ENCODE data around the gene ATP6V0B.
A peak's percentile ranks its signal among the peaks of the same experiment; 100 is the strongest.

Gene ATP6V0B

DNA sequence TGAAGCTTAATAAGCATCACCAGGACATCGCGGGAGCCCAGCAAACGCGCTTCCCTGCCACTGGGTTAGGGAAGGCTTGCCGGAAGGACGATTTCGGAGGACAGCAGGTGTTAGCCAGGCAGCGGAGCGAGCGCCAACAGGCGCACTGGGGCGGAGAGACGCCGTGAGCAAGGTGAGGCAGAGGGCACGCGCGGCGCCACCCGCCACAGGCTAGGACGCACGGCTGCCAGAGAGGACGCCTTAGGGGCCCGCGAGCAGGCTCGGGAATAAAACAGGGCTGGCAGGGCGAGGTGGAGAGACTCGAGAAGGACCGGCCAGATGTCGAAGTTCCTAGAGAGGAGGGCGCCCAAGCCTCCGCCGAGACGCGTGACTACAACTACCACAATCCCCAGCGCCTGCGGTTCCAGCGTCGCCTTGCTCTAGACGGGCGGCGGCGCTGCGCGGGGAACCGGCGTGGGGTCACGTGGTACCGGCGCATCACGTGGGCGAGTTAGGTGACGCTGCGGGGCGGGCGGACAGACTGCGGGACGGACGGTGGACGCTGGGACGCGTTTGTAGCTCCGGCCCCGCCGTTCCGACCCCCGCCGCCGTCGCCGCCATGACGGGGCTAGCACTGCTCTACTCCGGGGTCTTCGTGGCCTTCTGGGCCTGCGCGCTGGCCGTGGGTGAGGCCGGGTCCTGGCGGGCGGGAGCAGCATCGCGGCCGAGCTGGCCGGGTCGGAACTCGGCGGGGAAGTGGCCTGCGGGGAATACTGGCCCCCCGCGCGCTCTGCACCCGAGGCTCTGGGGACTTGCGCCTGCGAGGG, at the start of gene ATP6V0B:
ATP6V0B (plus strand) TSS at position 518 of the 806 bp plus-strand sequence; CDS start at position 599, 81 bp downstream.
- DNase-seq = peak; percentile 96

DNA sequence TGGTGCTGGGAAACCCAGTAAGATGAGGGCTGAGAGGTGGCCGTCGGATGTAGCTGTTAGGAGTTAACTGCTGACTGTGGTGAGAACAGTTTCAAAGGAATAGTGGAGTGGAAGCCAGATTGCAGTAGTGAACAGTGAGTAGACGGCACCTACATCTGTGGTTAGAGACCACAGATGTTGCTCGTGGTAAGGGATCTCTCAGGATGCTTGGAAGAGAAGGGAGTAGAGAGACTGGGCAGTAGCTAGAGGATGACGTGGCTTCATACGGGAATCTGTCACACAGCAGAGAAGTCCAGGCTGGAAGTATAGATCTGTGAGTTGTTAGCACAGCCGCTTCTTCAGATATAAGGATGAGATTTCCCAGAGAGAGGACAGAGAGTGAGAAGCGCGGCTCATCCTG, 48.9 kb upstream of the ATP6V0B start:
- DNase-seq = no peak

DNA sequence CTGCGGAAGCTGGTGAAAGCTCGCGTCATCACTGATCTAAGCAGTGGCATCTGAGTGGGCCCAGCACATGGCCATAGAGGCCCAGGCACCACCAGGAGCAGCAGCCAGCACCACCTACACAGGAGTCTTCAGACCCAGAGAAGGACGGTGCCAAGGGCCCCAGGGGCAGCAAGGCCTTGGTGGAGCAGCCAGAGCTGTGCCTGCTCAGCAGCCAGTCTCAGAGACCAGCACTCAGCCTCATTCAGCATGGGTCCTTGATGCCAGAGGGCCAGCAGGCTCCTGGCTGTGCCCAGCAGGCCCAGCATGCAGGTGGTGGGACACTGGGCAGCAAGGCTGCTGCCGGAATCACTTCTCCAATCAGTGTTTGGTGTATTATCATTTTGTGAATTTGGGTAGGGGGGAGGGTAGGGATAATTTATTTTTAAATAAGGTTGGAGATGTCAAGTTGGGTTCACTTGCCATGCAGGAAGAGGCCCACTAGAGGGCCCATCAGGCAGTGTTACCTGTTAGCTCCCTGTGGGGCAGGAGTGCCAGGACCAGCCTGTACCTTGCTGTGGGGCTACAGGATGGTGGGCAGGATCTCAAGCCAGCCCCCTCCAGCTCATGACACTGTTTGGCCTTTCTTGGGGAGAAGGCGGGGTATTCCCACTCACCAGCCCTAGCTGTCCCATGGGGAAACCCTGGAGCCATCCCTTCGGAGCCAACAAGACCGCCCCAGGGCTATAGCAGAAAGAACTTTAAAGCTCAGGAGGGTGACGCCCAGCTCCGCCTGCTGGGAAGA, 44.4 kb upstream of the ATP6V0B start:
- DNase-seq = peak; percentile 28

DNA sequence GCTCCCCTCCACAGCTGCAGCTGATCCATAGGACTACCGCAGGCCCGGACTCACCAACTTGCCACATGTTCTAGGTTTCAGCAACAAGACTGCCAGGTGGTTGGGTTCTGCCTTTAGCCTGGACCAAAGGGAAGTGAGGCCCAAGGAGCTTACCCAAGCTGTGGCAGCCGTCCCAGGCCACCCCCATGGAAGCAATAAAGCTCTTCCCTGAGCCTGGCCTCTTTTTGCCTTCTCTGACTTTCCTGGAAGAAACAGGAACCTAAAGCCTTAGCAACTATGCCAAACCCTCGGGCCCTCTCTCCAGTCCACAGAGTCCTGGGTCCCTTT, 43.8 kb upstream of the ATP6V0B start:
- no peak for DNase-seq

DNA sequence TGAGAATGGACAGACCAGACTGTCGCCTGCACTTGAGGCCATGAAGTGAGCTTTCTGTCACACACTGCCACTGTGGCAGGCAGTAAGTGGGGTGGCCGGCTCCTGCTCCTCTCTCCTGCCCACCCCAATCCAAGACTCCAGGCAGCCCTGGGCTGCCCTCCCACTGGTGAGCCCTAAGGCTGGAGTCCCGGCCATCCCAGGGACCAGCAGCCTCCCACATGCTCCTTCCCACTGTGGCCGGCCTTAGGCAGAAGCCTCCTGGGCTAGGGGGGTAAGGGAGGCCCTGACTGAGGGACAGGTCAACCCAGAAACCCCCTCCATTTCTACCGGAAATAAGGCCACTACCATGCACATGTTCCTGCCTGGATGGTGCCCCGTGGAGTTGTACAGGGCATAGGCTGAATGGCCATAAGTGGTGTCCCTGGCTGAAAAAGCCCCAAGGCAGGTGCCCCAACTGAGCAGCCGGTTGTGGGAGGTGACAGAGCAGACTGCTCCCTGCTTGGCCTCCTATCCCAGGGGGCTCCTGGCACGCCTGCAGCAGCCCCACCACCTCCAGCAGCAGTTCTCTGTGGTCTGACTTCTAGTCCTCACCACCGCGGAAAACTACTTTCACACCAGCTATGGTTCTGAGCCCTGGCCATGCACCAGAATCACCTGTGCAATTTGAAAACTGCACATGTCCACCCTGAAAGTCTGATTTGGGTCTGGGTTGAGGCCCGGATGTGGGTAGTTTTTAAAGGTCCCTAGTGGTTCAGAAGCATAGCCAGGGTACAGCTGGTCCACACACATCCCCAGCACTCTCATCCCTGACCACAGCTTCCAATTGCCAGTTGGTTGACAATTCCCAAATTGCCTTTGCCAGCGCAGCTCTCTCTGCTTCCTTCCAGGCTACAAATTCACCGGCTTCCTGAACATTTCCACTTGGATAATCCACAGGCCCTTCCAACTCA, 42.8 kb upstream of the ATP6V0B start:
- DNase-seq = no peak

DNA sequence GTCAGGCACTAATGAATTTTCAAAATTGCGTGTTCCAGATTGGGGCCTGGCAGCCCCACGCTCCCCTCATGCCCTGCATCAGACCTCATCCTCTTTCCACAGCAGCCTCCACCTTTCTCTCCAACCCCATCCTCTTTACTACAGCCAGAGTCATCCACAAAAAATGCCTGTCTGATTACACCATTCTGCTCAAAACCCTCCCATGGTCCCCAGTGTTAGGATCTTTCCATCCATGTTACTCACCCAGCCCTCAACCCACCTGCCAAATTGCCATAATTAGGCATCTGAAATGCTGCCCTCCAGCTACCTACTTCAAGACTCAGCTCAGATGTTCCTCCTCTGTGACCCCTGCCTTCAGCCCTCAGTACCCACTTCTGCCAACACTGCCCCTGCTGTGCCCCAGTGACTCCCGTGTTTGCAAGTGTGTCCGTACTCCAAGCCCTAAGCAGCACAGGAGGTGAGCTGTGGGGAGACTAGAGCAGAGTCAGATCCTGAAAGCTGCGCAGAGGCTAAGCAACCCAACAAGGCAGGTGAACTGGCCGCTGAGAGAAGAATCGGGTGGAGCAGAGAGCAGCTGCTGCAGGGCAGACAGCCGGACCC, 41.9 kb upstream of the ATP6V0B start:
- no peak for DNase-seq

DNA sequence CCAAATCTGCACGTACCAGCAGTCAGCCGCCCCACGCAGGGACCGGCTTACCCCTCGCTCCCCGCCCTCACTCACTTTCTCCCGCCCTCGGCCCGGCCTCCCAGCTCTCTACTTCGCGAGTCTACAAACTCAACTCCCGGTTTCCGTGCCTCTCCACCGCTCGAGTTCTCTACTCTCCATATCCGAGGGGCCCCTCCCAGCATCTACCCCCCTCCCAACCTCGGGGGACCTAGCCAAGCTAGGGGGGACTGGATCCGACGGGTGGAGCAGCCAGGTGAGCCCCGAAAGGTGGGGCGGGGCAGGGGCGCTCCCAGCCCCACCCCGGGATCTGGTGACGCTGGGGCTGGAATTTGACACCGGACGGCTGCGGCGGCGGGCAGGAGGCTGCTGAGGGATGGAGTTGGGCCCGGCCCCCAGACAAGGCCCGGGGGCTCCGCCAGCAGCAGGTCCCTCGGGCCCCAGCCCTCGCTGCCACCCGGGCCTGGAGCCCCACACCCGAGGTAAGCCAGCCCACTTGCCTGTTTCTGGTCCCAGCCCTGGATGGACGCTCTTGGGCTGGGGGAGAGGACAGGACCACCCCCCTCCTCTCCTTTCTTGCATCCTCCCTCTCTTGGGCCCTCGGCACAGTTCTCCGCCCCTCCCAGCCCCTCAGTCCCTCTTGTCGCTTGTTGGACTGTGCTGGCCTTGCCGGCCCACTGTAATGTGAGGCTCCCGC, 41.2 kb upstream of the ATP6V0B start, which contains the start of gene ARTN:
ARTN (plus strand) TSS at position 416 of the 715 bp plus-strand sequence. CDS start 1,856 bp downstream, outside the sequence.
- DNase-seq = no peak

DNA sequence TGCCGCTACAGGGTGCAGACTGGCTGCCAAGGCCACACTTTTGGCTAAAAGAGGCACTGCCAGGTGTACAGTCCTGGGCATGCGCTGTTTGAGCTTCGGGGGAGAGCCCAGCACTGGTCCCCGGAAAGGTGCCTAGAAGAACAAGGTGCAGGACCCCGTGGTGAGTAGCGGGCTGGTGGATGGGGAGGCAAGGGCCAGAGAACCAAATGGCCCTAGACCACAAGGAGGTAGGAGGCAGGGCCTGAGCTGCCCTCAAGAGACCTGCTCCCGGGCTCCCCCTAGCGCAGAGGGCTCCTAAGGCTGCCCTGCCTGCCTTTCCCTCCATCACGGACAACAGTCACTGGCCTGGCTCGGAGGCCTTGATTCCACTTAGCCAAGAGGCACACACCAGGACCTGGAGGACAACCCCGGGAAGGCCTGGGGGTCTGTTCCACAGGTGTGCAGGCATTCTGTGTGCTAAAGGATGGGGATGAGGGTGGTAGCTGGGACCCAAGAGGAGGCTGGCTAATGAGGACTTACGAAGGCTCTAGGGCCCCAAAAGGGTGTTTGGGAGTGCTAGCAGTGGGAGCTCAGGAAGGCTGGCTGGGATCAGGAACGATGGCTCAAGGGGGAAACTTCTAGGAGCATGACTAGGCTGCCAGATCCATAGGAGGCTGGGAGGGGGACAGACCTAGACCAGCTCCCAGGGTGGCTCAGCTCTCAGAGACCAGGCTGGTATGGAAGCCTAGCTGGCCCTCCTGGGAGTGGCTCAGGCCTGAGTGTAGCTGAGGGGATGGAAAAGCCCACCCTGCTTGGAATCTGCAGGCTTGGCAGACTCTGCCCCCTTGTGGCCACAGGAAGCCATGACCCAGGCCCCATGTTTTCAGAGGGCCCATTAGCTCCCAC, 40.4 kb upstream of the ATP6V0B start:
- DNase-seq = peak; percentile 58

DNA sequence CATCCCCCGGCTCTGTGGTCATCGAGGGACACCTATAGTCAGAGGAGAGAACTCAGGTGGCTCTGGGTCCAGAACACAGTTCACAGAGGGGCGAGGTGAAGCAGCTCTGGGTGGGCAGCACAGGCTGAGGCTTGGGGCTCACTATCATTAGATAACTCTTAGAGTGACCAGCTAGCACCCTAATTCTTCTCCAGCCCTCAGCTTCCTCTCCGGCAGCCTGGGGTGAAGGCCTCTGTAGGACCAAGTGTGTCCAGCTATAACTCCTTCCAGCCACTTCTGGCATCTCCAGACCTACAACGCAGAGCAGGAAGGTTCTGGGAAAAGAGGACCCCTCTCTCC, 39.8 kb upstream of the ATP6V0B start:
- no peak for DNase-seq

DNA sequence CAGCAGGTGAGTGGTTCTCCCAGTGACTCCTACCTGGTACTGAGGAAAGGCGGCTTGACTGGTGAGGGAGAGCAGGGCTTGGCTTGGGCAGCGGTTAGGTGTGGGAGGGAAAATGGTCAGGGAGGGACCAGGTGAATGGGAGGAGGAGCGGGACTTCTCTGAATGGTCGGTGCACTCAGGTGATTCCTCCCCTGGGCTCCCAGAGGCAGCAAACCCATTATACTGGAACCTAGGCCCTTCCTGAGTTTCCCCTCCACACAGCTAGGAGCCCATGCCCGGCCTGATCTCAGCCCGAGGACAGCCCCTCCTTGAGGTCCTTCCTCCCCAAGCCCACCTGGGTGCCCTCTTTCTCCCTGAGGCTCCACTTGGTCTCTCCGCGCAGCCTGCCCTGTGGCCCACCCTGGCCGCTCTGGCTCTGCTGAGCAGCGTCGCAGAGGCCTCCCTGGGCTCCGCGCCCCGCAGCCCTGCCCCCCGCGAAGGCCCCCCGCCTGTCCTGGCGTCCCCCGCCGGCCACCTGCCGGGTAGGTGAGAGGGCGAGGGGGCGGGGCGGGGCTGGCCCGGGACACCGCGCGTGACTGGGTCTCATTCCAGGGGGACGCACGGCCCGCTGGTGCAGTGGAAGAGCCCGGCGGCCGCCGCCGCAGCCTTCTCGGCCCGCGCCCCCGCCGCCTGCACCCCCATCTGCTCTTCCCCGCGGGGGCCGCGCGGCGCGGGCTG, 38.9 kb upstream of the ATP6V0B start:
- no peak for DNase-seq

DNA sequence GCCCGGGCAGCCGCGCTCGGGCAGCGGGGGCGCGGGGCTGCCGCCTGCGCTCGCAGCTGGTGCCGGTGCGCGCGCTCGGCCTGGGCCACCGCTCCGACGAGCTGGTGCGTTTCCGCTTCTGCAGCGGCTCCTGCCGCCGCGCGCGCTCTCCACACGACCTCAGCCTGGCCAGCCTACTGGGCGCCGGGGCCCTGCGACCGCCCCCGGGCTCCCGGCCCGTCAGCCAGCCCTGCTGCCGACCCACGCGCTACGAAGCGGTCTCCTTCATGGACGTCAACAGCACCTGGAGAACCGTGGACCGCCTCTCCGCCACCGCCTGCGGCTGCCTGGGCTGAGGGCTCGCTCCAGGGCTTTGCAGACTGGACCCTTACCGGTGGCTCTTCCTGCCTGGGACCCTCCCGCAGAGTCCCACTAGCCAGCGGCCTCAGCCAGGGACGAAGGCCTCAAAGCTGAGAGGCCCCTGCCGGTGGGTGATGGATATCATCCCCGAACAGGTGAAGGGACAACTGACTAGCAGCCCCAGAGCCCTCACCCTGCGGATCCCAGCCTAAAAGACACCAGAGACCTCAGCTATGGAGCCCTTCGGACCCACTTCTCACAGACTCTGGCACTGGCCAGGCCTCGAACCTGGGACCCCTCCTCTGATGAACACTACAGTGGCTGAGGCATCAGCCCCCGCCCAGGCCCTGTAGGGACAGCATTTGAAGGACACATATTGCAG, 38.2 kb upstream of the ATP6V0B start:
- no peak for DNase-seq

DNA sequence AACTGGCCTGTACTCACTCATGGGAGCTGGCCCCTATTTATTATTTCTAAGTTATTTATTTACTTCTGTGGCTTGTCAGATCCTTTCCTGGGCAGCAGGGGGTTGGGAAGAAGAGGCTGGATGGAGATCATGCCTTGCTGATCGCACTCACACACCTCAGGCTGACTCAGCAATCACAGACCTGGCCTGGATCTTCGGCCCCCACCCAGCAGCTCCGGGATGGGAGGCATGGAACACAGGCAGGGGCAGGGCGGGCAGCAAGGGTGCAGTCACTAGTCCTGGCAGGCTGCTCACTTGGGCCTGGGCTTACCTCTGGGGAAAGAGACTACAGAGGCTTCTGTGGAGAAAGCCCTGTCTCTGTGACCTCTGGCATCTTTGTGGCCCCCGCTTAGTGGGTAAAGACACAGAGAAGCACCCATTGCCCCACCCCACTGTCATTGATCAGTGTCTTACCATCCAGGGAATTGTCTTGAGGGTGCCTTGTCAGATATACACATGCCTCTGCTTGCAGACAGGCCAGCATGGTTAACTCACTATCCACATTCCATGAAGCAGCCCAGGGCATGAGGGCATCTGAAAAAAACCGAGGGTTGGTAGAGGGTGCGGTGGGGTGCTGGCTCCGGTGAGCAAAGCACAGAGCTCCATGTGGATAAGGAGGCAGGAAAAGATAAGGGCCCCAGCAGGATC, 37.4 kb upstream of the ATP6V0B start:
- no peak for DNase-seq

DNA sequence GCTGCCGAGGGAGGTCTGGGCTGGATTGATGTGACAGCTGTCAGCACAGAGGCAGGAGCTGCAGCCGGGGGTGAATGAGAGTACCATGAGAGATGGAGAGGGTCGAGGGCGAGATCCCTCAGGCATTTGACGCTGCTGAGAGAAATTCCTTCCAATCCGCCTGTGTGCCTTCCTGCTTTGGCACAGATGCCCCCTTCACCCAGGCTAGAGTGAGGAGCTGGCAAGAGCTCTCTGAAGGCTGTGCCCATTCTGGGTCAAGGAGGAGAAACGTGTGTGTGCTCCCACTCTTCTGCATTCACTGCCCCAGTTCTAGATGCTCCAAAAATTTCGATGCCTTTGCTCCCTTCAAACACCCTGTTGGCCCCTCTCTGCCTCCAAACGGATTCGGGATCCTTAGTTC, 36.4 kb upstream of the ATP6V0B start:
- DNase-seq = no peak

DNA sequence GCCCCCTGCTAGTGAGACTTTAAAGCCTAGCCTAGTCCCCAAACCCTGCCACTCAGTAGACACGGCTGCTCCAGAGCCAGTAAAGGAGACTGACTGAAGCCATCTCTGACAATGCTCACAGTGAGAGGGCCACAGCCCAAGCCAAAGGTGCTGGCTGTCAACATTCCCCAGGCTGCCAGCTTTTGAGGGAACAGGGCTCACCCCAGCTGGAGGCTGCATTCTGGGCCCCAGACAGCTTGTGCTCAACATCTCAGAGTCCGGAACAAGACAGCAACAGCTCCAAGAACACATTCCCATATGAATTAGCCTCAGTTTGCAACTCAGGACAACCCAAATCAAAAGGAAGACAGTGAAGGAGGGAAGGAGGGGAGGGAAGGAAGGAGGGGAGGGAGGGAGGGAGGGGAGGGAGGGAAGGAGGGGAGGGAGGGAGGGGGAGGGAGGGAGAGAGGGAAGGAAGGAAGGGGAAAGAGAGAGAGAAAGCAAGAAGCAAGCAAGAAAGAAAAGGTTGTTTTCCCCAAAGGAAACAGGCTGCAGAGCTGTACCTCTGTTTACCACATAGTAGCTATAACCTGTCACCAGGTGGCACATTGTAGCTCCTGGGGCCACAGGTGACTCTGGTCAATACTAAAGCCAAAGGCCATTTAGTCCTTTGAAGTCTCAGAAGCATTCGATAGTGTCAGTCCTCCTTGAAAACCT, 35.7 kb upstream of the ATP6V0B start:
- DNase-seq = no peak

DNA sequence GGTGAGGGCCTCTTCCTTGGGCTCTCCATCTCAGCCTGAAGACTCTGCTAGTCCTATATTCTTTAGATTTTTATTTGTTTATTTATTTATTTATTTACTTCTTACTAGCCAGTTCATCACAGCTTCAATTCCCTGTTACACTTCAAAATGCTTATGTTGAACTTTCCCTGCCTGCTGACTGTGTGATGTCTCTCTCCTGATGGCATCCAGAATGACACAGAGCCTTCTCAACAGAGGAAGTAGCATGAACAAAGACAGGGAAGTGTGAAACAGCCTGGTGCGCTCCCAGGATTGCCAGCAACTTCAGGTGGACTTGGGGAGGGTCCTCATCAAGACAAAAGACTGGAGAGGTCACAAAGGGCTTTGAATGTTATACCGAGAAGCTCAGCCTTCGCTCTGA, 32.3 kb upstream of the ATP6V0B start:
- DNase-seq = no peak

DNA sequence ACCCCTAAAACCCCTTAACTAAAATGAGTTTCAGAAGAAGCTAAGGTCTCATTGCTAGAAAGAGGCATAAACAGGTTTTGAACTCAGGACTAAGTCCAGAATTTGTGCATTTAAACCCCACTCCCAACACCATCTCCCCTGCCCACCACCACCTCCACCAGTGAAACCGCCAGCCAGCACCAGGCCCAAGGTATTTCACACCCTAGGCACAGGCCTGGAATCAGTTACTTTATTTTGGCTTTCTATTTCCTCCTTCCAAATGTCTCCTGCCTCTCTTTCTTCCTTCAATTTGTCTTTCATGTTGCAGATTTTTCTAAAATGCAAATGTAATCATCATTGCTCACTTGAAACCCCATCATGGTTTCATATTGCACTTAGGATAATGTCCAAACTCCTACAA, 29.9 kb upstream of the ATP6V0B start:
- DNase-seq = no peak

DNA sequence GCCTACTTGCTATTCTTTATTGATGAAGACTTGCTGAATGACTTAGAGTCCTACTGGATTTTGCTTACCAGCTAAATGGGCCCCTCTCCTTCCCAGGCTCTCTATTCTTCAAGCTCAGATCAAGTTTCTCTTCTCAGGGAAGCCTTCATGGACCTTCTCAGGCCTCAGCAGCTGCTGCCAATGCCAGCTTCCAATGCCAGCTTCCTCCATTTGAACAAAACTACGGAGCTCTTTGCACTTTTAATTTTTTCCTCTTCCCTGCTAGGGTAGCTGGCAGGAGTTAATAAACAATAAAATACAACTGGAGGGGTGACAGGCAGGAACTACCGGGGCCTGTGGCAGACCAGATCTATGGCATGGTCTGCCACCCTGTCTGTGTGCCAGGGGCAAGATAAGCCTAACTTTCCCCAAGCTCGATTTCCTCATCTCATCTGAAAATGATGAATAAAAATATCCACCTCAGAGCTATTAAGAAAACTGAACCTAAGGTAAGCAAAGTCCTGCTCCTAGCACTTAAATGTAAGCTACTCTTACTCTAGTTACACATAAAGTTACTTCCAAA, 29.0 kb upstream of the ATP6V0B start:
- no peak for DNase-seq
